Naive B cell (primary cell): Measurements from ENCODE around the gene SSUH2. TPM values are rescaled to one million over a fixed set of nuclear protein-coding genes. Genes with fewer than 3 reads are reported as not detected.
"Not testable (repeated sequence)": the region's sequence is repeated elsewhere in the genome, so short reads cannot be mapped to it uniquely, and the experiment has no call there.

Experiments used
- ATAC-seq, 2 donors: fragments of 150-1000 bp; cut with Tn5 transposase; 2 replicates each; pipeline ENCODE4 v1.10.0; 2021; ENCODE audit warnings: low read depth in 2 of 2, mild to moderate bottlenecking in 2 of 2, moderate library complexity in 2 of 2
- DNase-seq: peaks from one replicate; pipeline ENCODE4 v3.0.0; 2022
- H3K27ac Mint-ChIP-seq, 6 donors: one replicate each; pipeline ENCODE4 v1.8.0; 2020 to 2022; ENCODE audit warnings: mild to moderate bottlenecking in 6 of 6, mixed read lengths in 6 of 6, moderate library complexity in 5 of 6, inconsistent platforms in 2 of 6
- H3K27me3 Mint-ChIP-seq, 3 donors: one replicate each; pipeline ENCODE4 v1.8.0; 2021 to 2022; ENCODE audit warnings: mixed read lengths in 3 of 3, mild to moderate bottlenecking in 1 of 3
- H3K36me3 Mint-ChIP-seq, 2 donors: one replicate each; pipeline ENCODE4 v1.8.0; 2020 to 2022; ENCODE audit warnings: mixed read lengths in 2 of 2, inconsistent platforms in 1 of 2, mild to moderate bottlenecking in 1 of 2
- H3K4me1 Mint-ChIP-seq, 3 donors: one replicate each; pipeline ENCODE4 v1.8.0; 2020 to 2022; ENCODE audit warnings: mixed read lengths in 3 of 3, inconsistent platforms in 1 of 3, mild to moderate bottlenecking in 1 of 3, moderate library complexity in 1 of 3
- H3K4me3 Mint-ChIP-seq, 8 donors: one replicate each; pipeline ENCODE4 v1.8.0; 2020 to 2022; ENCODE audit warnings: mild to moderate bottlenecking in 8 of 8, mixed read lengths in 8 of 8, moderate library complexity in 8 of 8, inconsistent platforms in 2 of 8
- H3K9me3 Mint-ChIP-seq, 7 donors: one replicate each; pipeline ENCODE4 v1.8.0; 2020 to 2022; ENCODE audit warnings: mixed read lengths in 7 of 7, mild to moderate bottlenecking in 5 of 7, inconsistent platforms in 2 of 7, moderate library complexity in 1 of 7
- polyA plus RNA-seq, 6 donors: library from polyadenylated mRNA; unstranded; fragments of 300-500 nt; fragmentation: Illumina TruSeq; gene quantifications; one replicate each; pipeline ENCODE4 v1.2.3, GENCODE V29; 2021; ENCODE audit warnings: low read depth in 6 of 6

The SSUH2 gene
- polyA plus RNA-seq, 6 donors from 2014 or later, result not detected

GRCh38 chr3:8654572-8655329 is 10.2 kb upstream of the SSUH2 start:
- not testable (repeated sequence) for H3K36me3 Mint-ChIP-seq, H3K4me3 Mint-ChIP-seq, DNase-seq, H3K9me3 Mint-ChIP-seq, ATAC-seq, H3K27ac Mint-ChIP-seq
- H3K4me1 Mint-ChIP-seq, result peaks cover 24 to 31% (median 27%) of the 10 kb centered on the region in 3 donors
- H3K27me3 Mint-ChIP-seq, result peaks cover 0 to 14% (median 0%) of the 10 kb centered on the region in 3 donors

GRCh38 chr3:8653800-8654408 is 9.3 kb upstream of the SSUH2 start:
- ATAC-seq, result no peak

GRCh38 chr3:8652324-8652987 is 7.9 kb upstream of the SSUH2 start:
- peak overlapping the region in 1 of 6 donors; percentile 39 for H3K27ac Mint-ChIP-seq
- no peak for ATAC-seq
- peaks cover 5 to 6% of the 10 kb centered on the region in 2 donors for H3K36me3 Mint-ChIP-seq

More at GRCh38 chr3:8653800-8654408, 9.3 kb upstream of the SSUH2 start:
- no peak for DNase-seq
- peaks cover 17 to 23% (median 18%) of the 10 kb centered on the region in 3 donors for H3K4me1 Mint-ChIP-seq
- peaks cover 5 to 6% of the 10 kb centered on the region in 2 donors for H3K36me3 Mint-ChIP-seq
- H3K4me3 Mint-ChIP-seq, result peak overlapping the region in 1 of 8 donors; percentile 45
- peaks cover 0 to 14% (median 0%) of the 10 kb centered on the region in 3 donors for H3K27me3 Mint-ChIP-seq
- no peak overlapping the region for H3K27ac Mint-ChIP-seq
- H3K9me3 Mint-ChIP-seq, result peaks cover 0 to 7% (median 4%) of the 10 kb centered on the region in 7 donors

GRCh38 chr3:8651418-8652323 is 7.1 kb upstream of the SSUH2 start:
- Mint-ChIP-seq H3K27ac (peak overlapping the region in 1 of 6 donors; percentile 33), H3K36me3 (peaks cover 5 to 6% of the 10 kb centered on the region in 2 donors), H3K4me3 (peak overlapping the region in 1 of 8 donors; percentile 48), H3K27me3 (peaks cover 0 to 14% (median 0%) of the 10 kb centered on the region in 3 donors), H3K4me1 (peaks cover 0 to under 1% (median 0%) of the 10 kb centered on the region in 3 donors), H3K9me3 (peaks cover 0 to 7% (median 4%) of the 10 kb centered on the region in 7 donors)
- ATAC-seq, result no peak
- DNase-seq, result no peak

More at GRCh38 chr3:8652324-8652987, 7.9 kb upstream of the SSUH2 start:
- Mint-ChIP-seq H3K9me3 (peaks cover 0 to 7% (median 4%) of the 10 kb centered on the region in 7 donors), H3K4me3 (no peak overlapping the region), H3K27me3 (peaks cover 0 to 14% (median 0%) of the 10 kb centered on the region in 3 donors), H3K4me1 (peaks cover 5 to 8% (median 5%) of the 10 kb centered on the region in 3 donors)
- no peak for DNase-seq

GRCh38 chr3:8650583-8651416 is 6.2 kb upstream of the SSUH2 start:
- H3K27ac Mint-ChIP-seq, result peak overlapping the region in 1 of 6 donors; percentile 40
- no peaks in the 10 kb centered on the region for H3K4me1 Mint-ChIP-seq
- H3K9me3 Mint-ChIP-seq, result peaks cover 0 to 7% (median 4%) of the 10 kb centered on the region in 7 donors
- DNase-seq (no peak), ATAC-seq (no peak)
- H3K27me3 Mint-ChIP-seq, result peaks cover 0 to 14% (median 0%) of the 10 kb centered on the region in 3 donors
- H3K36me3 Mint-ChIP-seq, result peaks cover 5 to 6% of the 10 kb centered on the region in 2 donors
- no peak overlapping the region for H3K4me3 Mint-ChIP-seq

GRCh38 chr3:8649757-8650156 is 5.2 kb upstream of the SSUH2 start:
- H3K4me1 Mint-ChIP-seq, result no peaks in the 10 kb centered on the region
- H3K4me3 Mint-ChIP-seq, result no peak overlapping the region
- H3K9me3 Mint-ChIP-seq, result peaks cover 0 to 7% (median 3%) of the 10 kb centered on the region in 7 donors
- H3K36me3 Mint-ChIP-seq, result peaks cover 5 to 6% of the 10 kb centered on the region in 2 donors
- peak overlapping the region in 1 of 6 donors; percentile 83 for H3K27ac Mint-ChIP-seq
- no peak for DNase-seq
- peaks cover 0 to 14% (median 0%) of the 10 kb centered on the region in 3 donors for H3K27me3 Mint-ChIP-seq
- ATAC-seq, result no peak

GRCh38 chr3:8648909-8649741 is 4.5 kb upstream of the SSUH2 start:
- no peak overlapping the region for H3K4me3 Mint-ChIP-seq
- DNase-seq (no peak), ATAC-seq (no peak)
- peaks cover 0 to 3% (median under 1%) of the 10 kb centered on the region in 7 donors for H3K9me3 Mint-ChIP-seq
- peaks cover 0 to 2% (median 0%) of the 10 kb centered on the region in 3 donors for H3K4me1 Mint-ChIP-seq
- H3K36me3 Mint-ChIP-seq, result peaks cover 2 to 3% of the 10 kb centered on the region in 2 donors
- peaks cover 0 to 20% (median 0%) of the 10 kb centered on the region in 3 donors for H3K27me3 Mint-ChIP-seq
- H3K27ac Mint-ChIP-seq, result no peak overlapping the region

GRCh38 chr3:8647137-8647985 is 2.8 kb upstream of the SSUH2 start:
- Mint-ChIP-seq H3K27ac (no peak overlapping the region), H3K27me3 (peaks cover 0 to 18% (median 0%) of the 10 kb centered on the region in 3 donors), H3K36me3 (no peaks in the 10 kb centered on the region), H3K9me3 (no peaks in the 10 kb centered on the region), H3K4me3 (no peak overlapping the region), H3K4me1 (peaks cover 0 to 4% (median 0%) of the 10 kb centered on the region in 3 donors)
- ATAC-seq (no peak), DNase-seq (no peak)

GRCh38 chr3:8646313-8646938 is 1.8 kb upstream of the SSUH2 start:
- Mint-ChIP-seq H3K36me3 (no peaks in the 10 kb centered on the region), H3K9me3 (no peaks in the 10 kb centered on the region), H3K4me3 (no peak overlapping the region), H3K4me1 (peaks cover 0 to 4% (median 0%) of the 10 kb centered on the region in 3 donors), H3K27me3 (peaks cover 0 to 10% (median 0%) of the 10 kb centered on the region in 3 donors), H3K27ac (no peak overlapping the region)
- ATAC-seq (no peak), DNase-seq (no peak)

GRCh38 chr3:8645712-8646111 is 1.1 kb upstream of the SSUH2 start:
- ATAC-seq (no peak), DNase-seq (no peak)
- H3K4me1 Mint-ChIP-seq, result peaks cover 0 to 4% (median 0%) of the 10 kb centered on the region in 3 donors
- no peaks in the 10 kb centered on the region for H3K9me3 Mint-ChIP-seq
- H3K4me3 Mint-ChIP-seq, result no peak overlapping the region
- no peaks in the 10 kb centered on the region for H3K36me3 Mint-ChIP-seq
- H3K27me3 Mint-ChIP-seq, result peaks cover 0 to 10% (median 0%) of the 10 kb centered on the region in 3 donors
- peak overlapping the region in 1 of 6 donors; percentile 9 for H3K27ac Mint-ChIP-seq
